ENCODE results near the gene LRIG3.
"Not testable (repeated sequence)": the region's sequence is repeated elsewhere in the genome, so short reads cannot be mapped to it uniquely, and the experiment has no call there.

Gene LRIG3

GRCh38 chr12:58930770-58931324 lies 10.5 kb upstream of the LRIG3 start:
- DNase-seq (ENCODE audit: low read depth): no peak

DNA sequence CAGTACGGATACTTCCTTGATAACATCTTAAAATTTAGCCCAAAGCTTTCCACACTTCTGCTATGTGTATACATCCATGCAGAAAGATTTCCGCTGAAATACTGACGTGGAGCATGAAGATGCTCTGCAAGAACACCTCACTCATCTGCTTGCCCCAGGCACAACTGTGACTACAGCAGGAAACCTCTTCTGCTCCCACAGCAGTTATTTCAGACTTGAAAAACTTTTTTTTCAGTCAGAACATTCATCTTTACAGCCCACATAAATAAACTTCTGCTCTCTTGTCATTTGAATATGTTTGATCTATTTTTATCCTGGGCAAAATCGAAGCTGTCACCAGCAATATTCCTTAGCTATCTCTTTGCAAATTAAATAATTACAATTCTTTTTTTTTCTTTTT lies 6.8 kb upstream of the LRIG3 start:
- DNase-seq (ENCODE audit: low read depth): no peak

- no peak for DNase-seq (ENCODE audit: low read depth)
These were observed 6.3 kb upstream of the LRIG3 start for GRCh38 chr12:58926586-58926985.

- DNase-seq (ENCODE audit: low read depth): no peak
These were observed 5.4 kb upstream of the LRIG3 start for GRCh38 chr12:58925751-58926150.

- DNase-seq (ENCODE audit: low read depth): no peak
These were observed 4.9 kb upstream of the LRIG3 start for GRCh38 chr12:58925111-58925611.

- DNase-seq (ENCODE audit: low read depth): no peak
These were observed 4.3 kb upstream of the LRIG3 start for GRCh38 chr12:58924652-58925051.

DNA sequence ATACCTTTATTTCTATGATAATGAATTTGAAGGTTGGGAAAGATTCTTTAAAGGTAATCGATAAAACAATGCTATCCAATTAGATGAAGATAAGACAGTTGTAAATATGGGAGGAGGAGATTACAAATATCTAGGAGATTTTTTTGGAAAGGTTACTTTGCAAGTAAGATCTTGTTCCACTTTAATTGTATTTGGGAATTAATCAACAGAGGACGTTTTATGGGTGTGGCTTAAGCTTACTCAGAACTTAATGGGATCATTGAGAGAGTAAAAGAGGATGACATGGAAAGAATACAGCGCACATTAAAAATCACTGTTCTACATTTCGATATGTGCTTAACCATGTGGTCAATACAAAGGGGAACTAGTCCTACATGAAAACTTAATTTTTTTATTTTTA lies 3.5 kb upstream of the LRIG3 start:
- no peak for DNase-seq (ENCODE audit: low read depth)

- no peak for DNase-seq (ENCODE audit: low read depth)
These were observed 2.5 kb upstream of the LRIG3 start for GRCh38 chr12:58922849-58923248.

- no peak for DNase-seq (ENCODE audit: low read depth)
These were observed 907 bp upstream of the LRIG3 start for GRCh38 chr12:58920961-58921861.

- DNase-seq (ENCODE audit: low read depth): no peak
These were observed 838 bp downstream of the LRIG3 start for GRCh38 chr12:58919231-58920101.

- DNase-seq (ENCODE audit: low read depth): no peak
These were observed 1.8 kb downstream of the LRIG3 start for GRCh38 chr12:58918469-58918844.

GRCh38 chr12:58917699-58918468 lies 2.4 kb downstream of the LRIG3 start:
- DNase-seq (ENCODE audit: low read depth): no peak

GRCh38 chr12:58916921-58917511 lies 3.3 kb downstream of the LRIG3 start:
- no peak for DNase-seq (ENCODE audit: low read depth)

DNA sequence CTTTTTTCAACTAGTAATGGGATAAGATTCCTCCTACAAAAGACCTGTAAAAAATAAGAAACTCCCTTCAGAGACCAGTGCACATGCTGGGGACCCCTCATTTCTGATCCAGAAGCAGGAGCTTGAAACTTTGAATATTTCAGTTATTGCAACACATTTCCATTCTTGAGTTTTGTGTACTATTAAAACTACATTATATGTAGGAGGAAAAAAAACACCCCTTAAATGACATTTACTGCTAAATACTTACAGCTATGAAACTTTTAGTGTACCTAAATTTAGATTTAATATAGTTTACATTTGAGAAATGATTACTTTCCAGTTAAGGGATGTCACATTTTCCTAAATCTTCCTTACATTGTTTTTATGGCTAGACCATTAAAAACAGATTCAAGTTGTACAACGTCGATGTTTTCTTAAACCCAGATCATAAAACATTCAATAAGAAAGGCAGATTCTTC lies 4.1 kb downstream of the LRIG3 start:
- DNase-seq (ENCODE audit: low read depth): no peak

DNA sequence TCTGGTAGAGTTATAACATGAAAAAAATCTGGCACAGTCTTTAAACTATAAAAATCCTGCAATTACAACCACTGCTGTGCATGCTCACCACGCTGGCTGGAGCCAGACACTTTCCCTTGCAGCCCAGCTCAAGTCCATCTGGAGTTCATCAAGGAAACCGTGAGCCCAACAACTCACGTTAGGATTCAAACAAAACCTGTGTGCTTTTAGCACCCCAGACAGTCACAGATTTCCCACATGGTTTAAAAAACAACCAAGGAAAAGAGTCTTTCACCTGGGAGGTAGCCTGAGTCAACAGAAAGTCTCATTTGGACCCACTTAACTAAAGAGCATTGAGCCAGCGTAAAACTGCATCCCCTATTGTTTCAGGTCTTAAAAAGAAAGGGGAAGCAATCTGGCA lies 4.7 kb downstream of the LRIG3 start:
- DNase-seq (ENCODE audit: low read depth): no peak

GRCh38 chr12:58915037-58915436 lies 5.3 kb downstream of the LRIG3 start:
- no peak for DNase-seq (ENCODE audit: low read depth)

DNA sequence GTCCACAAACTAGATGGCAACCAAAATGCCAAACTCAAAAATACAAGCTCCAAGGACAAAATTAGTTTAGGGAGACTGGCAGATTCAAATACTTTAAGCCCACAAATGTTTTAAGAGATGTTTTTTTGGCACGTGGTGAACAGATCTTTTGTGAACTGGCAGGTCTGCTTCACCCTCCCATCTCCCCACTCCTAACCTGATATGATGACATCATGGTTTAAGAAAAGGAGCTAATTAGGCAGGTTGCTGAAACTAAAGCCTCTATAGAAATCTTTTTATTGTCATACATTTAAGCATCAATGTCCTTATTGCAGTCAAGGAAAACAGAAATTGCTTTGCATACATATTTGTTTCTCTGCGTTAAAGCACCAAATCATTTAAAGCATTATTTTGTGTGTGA lies 5.8 kb downstream of the LRIG3 start:
- no peak for DNase-seq (ENCODE audit: low read depth)

- DNase-seq (ENCODE audit: low read depth): no peak
These were observed 12.9 kb downstream of the LRIG3 start for GRCh38 chr12:58907391-58907790.

- DNase-seq (ENCODE audit: low read depth): no peak
These were observed 13.4 kb downstream of the LRIG3 start for GRCh38 chr12:58906917-58907316.

DNA sequence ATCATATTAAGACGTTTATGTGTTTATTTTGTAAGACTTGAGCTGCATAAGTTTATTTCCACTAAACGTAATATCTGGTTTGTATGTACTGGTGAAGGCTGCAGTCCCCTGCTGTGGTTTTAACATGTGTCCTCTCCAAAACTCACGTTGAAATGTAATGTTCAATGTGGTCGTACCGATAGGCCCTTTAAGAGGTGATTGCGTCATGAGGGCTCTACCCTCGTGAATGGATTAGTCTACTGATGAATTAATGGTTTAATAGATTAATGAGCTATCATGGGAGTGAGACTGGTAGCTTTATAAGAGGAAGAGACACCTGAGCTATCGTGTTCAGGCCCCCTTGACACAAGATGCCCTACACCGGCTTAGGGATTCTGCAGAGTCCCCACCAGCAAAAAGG lies 14.9 kb downstream of the LRIG3 start:
- DNase-seq (ENCODE audit: low read depth): no peak

GRCh38 chr12:58902726-58903125 lies 17.6 kb downstream of the LRIG3 start:
- not testable (repeated sequence) for DNase-seq (ENCODE audit: low read depth)

Measured in stimulated activated CD4-positive, alpha-beta T cell treated with anti-CD3 and anti-CD28 coated beads, Interleukin-2, amount 100 ng/mL, for 4 hours (primary cell).